ENCODE data around the gene ASRGL1. TPM values are rescaled to one million over a fixed set of nuclear protein-coding genes. Genes with fewer than 3 reads are reported as not detected.
"Not testable (repeated sequence)": the region's sequence is repeated elsewhere in the genome, so short reads cannot be mapped to it uniquely, and the experiment has no call there.

Gene ASRGL1
- polyA plus RNA-seq (ENCODE audit: insufficient read length): 3.5 TPM

GRCh38 chr11:62337303-62338181 is at the start of gene ASRGL1:
ASRGL1 (plus strand) TSS chr11:62337448; CDS start chr11:62337978, 530 bp downstream.
- peak; percentile 72 for DNase-seq

DNA sequence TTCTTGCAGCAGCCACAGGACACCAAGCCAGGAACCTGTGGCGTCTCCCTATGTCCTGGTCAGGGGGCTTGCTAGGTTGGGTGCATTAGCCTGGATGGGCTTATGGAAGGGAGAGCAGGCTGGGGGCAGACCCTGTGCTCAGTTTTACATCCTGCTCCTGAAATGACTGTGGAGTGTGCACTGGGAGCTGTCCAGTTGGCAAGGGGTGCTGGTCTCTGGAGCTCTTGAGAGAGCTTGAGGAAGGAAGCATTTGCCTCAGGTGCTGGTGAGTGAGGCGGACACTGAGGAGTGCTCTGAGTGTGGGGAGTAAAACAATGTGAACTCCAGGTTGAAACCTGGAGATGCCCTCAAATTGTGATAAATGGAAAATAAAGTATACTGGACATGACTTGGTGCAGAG is 41.7 kb upstream of the ASRGL1 start:
- peak; percentile 19 for DNase-seq

GRCh38 chr11:62298975-62299374 is 38.3 kb upstream of the ASRGL1 start, which contains the start of gene SCGB1D4:
SCGB1D4 (minus strand) TSS chr11:62299075; CDS start chr11:62299010, 65 bp downstream.
- DNase-seq: no peak

GRCh38 chr11:62306227-62306626 is 31.0 kb upstream of the ASRGL1 start:
- no peak for DNase-seq

GRCh38 chr11:62307950-62308349 is 29.3 kb upstream of the ASRGL1 start:
- no peak for DNase-seq

DNA sequence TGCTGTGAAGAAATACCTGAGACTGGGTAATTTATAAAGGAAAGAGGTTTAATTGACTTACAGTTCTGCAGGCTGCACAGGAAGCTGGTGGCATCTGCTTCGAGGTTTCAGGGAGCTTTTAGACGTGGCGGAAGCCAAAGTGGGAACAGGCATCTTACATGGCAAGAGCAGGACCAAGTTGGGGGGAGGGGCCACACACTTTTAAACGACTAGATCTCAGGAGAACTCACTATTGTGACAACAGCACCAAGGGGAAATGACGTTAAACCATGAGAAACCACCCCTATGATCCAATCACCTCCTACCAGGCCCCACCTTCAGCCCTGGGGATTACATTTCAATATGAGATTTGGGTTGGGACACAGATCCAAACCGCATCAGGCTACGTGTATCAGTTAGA is 27.3 kb upstream of the ASRGL1 start:
- no peak for DNase-seq

GRCh38 chr11:62315431-62315830 is 21.8 kb upstream of the ASRGL1 start:
- DNase-seq: no peak

DNA sequence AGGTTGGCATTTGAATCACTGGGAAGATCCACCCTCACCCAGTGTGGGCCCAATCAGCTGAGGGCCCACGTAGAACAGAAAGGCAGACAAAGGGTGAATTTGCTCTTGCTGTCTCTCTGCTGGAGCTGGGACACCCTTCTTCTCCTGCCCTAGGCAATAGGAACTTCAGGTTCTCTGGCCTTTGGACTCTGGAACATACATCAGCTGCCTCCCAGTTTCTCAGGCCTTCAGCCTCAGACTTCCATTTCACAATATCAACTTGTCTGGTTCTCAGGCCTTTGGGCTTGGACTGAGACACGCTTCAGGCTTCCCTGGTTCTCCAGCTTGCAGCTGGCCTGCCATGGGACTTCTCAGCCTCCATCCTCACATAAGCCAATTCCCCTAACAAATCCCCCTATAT is 14.7 kb upstream of the ASRGL1 start:
- DNase-seq: no peak

GRCh38 chr11:62324731-62325556 is 12.3 kb upstream of the ASRGL1 start:
- no peak for DNase-seq

- not testable (repeated sequence) for DNase-seq
These were observed 11.5 kb upstream of the ASRGL1 start for GRCh38 chr11:62325781-62326180.

DNA sequence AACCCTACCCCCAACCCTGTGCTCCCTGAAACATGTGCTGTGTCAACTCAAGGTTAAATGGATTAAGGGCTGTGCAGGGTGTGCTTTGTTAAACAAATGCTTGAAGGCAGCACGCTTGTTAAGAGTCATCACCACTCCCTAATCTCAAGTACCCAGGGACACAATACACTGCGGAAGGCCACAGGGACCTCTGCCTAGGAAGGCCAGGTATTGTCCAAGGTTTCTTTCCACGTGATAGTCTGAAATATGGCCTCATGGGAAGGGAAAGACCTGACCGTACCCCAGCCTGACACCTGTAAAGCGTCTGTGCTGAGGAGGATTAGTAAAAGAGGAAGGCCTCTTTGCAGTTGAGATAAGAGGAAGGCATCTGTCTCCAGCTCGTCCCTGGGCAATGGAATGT is 10.5 kb upstream of the ASRGL1 start:
- not testable (repeated sequence) for DNase-seq

DNA sequence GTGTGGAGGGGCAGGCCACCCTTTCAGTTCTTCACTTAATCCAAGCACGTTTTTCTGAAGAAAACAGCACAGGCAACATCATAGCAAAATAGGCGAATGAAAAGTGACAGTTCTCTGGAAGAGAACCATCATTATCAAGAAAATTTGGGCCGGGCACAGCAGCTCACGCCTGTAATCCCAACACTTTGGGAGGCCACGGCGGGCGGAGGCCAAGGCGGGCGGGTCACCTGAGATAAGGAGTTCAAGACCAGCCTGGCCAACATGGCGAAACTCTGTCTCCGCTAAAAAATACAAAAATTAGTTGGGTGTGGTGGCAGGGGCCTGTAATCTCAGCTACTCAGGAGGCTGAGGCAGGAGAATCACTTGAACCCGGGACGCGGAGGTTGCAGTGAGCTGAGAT is 9.7 kb upstream of the ASRGL1 start:
- not testable (repeated sequence) for DNase-seq

DNA sequence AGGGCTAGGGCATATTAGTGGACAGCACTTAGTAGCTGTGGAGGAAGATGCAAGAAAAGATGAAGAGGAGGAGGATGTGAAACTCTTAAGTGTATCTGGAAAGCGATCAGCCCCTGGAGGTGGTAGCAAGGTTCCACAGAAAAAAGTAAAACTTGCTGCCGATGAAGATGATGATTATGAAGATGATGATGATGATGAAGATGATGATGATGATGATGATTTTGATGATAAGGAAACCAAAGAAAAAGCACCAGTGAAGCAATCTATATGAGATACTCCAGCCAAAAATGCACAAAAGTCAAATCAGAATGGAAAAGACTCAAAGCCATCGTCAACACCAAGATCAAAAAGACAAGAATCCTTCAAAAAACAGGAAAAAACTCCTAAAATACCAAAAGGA is 6.0 kb upstream of the ASRGL1 start:
- not testable (repeated sequence) for DNase-seq

DNA sequence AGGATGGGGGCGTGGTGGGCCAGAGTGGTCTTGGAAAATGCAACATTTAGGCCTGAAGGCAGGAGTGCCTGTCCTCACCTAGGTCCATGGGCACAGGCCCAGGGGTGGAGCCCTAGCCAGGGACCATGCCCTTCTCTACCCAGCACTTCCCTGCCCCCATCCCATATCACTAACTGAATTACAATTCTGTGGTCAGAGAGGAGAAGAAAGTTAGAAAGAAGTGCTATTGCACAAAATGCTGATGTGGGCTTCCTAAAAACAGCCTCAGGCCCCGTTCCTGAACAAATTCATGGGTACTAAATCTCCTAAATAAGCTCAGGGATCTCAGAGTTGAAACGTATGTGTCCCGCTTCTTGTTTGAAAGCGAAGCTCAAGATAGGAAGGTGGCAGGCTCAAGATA is 3.5 kb upstream of the ASRGL1 start:
- no peak for DNase-seq

DNA sequence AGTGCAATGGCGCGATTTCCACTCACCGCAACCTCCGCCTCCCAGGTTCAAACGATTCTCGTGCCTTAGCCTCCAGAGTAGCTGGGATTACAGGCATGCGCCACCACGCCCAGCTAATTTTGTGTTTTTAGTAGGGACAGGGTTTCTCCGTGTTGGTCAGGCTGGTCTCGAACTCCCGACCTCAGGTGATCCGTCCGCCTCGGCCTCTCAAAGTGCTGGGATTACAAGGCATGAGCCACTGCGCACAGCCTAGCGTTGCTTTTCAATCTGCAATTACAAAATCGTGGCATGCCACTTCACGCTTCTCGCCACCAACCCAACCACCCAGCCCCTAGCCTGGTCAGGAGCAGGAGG is 322 bp upstream of the ASRGL1 start:
- DNase-seq: not testable (repeated sequence)

GRCh38 chr11:62338218-62338617 is 970 bp downstream of the ASRGL1 start:
- DNase-seq: no peak

- DNase-seq: peak; percentile 24
These were observed 3.1 kb downstream of the ASRGL1 start for GRCh38 chr11:62340269-62340901.

DNA sequence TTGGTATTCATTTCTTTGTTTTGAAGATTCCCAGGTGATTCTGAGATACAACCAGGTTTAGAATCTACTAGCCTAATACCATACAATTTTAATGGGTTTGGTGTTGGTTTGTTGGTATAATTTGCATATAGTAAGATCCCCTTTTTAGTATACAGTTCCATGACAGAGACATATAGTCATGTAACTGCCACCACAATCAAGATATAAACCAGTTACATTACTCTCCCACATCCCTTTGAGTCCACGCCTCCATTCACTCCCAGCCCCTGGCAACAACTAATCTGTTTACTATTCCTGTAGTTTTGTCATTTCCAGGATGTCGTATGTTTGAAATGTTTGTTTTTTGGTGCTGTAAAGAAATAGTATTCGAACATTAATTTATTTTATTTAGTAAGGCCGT is 4.3 kb downstream of the ASRGL1 start:
- no peak for DNase-seq

DNA sequence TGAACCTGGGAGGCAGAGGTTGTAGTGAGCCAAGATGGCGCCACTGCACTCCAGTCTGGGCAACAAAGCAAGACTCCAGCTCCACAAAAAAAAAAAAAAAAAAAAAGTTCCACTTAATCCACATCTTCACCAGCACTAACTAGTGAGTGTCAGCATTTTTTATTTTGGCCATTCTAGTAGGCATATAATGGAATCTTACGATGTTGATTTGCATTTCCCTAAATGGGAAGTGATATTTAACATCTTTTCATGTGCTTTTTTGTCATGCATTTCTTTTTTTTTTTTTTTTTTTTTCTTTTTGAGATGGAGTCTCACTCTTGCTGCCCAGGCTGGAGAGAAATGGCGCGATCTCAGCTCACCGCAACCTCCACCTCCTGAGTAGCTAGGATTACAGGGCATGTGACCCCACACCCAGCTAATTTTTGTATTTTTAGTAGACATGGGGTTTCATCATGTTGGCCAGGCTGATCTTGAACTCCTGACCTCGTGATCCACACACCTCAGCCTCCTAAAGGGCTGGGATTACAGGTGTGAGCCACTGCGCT is 6.5 kb downstream of the ASRGL1 start:
- not testable (repeated sequence) for DNase-seq

- no peak for DNase-seq
These were observed 7.0 kb downstream of the ASRGL1 start for GRCh38 chr11:62344210-62344609.

DNA sequence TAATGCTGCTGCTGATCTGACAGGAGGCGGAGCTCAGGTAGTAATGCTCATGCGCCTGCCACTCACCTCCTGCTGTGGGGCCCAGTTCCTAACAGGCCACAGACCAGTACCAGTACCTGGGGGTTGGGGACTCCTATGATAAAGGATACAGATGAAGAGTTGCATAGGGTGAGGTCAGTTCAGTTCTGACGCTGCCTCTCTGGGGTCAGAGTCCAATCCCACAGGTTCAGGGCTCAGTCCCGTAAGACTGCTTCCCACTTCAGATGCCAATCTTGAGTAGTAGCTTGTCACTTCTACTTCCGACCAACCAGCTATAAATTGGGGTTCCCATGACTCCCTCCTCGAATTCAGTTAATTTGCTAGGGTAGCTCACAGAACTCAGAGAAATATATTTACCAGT is 8.6 kb downstream of the ASRGL1 start:
- no peak for DNase-seq
